Ishikawa (cell line): Measurements from ENCODE around the gene HECTD4.

ENCODE experiments used
- CEBPB ChIP-seq: IDR thresholded peaks from 2 replicates; pipeline ENCODE4 v1.6.1; 2012
- CREB1 ChIP-seq: IDR thresholded peaks from 2 replicates; pipeline ENCODE4 v1.6.1; 2012; ENCODE audit warnings: low read depth
- EGR1 ChIP-seq: IDR thresholded peaks from 2 replicates; pipeline ENCODE4 v1.6.1; 2012
- EP300 ChIP-seq: IDR thresholded peaks from 2 replicates; pipeline ENCODE4 v1.6.1; 2012; ENCODE audit warnings: borderline replicate concordance
- NFIC ChIP-seq: IDR thresholded peaks from 2 replicates; pipeline ENCODE4 v1.6.1; 2012
- REST ChIP-seq: IDR thresholded peaks from 2 replicates; pipeline ENCODE4 v1.6.1; 2012; ENCODE audit warnings: low read depth, mild to moderate bottlenecking
- TAF1 ChIP-seq: IDR thresholded peaks from 2 replicates; pipeline ENCODE4 v1.6.1; 2012; ENCODE audit warnings: low read depth, mild to moderate bottlenecking
- USF1 ChIP-seq: IDR thresholded peaks from 2 replicates; pipeline ENCODE4 v1.6.1; 2012
- YY1 ChIP-seq: IDR thresholded peaks from 2 replicates; pipeline ENCODE4 v1.6.1; 2012; ENCODE audit warnings: low read depth
- ZBTB7A ChIP-seq: IDR thresholded peaks from 2 replicates; pipeline ENCODE4 v1.6.1; 2012; ENCODE audit warnings: low read depth
- TF ChIP-seq, protein P1 (sequence below): IDR thresholded peaks from 2 replicates; pipeline ENCODE4 v1.6.1; 2012

GRCh38 chr12:112424126-112424525 lies 41.9 kb upstream of the HECTD4 start:
- TF ChIP-seq EP300 (no peak), YY1 (no peak), ZBTB7A (no peak), NFIC (no peak), REST (no peak), CREB1 (no peak), TAF1 (no peak), CEBPB (no peak), EGR1 (no peak), USF1 (no peak)
- TF ChIP-seq, protein P1, sequence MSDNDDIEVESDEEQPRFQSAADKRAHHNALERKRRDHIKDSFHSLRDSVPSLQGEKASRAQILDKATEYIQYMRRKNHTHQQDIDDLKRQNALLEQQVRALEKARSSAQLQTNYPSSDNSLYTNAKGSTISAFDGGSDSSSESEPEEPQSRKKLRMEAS = no peak
